ENCODE data around the gene PLA2G7.

DNA sequence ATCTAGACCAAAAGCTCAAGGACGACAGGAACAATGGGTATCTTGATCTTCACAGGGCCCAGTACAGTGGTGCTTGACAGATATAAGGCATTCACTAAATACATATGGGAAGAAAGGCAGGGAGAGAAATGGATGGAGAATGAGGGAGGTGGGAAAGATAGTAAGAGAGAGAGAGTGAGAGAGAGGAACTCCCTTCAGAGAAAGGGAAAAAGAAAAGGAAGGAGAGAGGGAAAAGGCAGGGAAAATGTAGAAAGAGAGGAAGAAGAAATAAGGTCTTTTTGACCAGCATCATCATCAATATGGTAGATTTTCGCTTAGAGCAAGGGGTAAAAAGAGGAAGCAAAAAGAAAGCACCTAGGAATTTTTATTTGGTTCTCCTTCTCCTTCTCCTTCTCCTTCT lies 10.8 kb upstream of the PLA2G7 start:
- TF ChIP-seq, protein P1, sequence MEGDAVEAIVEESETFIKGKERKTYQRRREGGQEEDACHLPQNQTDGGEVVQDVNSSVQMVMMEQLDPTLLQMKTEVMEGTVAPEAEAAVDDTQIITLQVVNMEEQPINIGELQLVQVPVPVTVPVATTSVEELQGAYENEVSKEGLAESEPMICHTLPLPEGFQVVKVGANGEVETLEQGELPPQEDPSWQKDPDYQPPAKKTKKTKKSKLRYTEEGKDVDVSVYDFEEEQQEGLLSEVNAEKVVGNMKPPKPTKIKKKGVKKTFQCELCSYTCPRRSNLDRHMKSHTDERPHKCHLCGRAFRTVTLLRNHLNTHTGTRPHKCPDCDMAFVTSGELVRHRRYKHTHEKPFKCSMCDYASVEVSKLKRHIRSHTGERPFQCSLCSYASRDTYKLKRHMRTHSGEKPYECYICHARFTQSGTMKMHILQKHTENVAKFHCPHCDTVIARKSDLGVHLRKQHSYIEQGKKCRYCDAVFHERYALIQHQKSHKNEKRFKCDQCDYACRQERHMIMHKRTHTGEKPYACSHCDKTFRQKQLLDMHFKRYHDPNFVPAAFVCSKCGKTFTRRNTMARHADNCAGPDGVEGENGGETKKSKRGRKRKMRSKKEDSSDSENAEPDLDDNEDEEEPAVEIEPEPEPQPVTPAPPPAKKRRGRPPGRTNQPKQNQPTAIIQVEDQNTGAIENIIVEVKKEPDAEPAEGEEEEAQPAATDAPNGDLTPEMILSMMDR (IDR thresholded peaks at IDR 0.05; ENCODE audit: poor library complexity, severe bottlenecking), result no peak
- TF ChIP-seq RAD21 (conservative IDR thresholded peaks at IDR 0.05) (no peak), EP300 (conservative IDR thresholded peaks at IDR 0.05; ENCODE audit: poor library complexity, severe bottlenecking) (no peak), SMC3 (conservative IDR thresholded peaks at IDR 0.05; ENCODE audit: poor library complexity) (no peak), TAF1 (IDR thresholded peaks at IDR 0.05; ENCODE audit: low read depth) (no peak), EZH2 (IDR thresholded peaks at IDR 0.05; ENCODE audit: borderline replicate concordance, insufficient read depth, low read length, poor library complexity, severe bottlenecking) (no peak), POLR2AphosphoS5 (IDR thresholded peaks at IDR 0.05) (no peak), MXI1 (conservative IDR thresholded peaks at IDR 0.05; ENCODE audit: poor library complexity, severe bottlenecking) (no peak)
- TF ChIP-seq, protein P2, sequence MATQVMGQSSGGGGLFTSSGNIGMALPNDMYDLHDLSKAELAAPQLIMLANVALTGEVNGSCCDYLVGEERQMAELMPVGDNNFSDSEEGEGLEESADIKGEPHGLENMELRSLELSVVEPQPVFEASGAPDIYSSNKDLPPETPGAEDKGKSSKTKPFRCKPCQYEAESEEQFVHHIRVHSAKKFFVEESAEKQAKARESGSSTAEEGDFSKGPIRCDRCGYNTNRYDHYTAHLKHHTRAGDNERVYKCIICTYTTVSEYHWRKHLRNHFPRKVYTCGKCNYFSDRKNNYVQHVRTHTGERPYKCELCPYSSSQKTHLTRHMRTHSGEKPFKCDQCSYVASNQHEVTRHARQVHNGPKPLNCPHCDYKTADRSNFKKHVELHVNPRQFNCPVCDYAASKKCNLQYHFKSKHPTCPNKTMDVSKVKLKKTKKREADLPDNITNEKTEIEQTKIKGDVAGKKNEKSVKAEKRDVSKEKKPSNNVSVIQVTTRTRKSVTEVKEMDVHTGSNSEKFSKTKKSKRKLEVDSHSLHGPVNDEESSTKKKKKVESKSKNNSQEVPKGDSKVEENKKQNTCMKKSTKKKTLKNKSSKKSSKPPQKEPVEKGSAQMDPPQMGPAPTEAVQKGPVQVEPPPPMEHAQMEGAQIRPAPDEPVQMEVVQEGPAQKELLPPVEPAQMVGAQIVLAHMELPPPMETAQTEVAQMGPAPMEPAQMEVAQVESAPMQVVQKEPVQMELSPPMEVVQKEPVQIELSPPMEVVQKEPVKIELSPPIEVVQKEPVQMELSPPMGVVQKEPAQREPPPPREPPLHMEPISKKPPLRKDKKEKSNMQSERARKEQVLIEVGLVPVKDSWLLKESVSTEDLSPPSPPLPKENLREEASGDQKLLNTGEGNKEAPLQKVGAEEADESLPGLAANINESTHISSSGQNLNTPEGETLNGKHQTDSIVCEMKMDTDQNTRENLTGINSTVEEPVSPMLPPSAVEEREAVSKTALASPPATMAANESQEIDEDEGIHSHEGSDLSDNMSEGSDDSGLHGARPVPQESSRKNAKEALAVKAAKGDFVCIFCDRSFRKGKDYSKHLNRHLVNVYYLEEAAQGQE (IDR thresholded peaks at IDR 0.05; ENCODE audit: borderline replicate concordance), result no peak

Data from neural cell (in vitro differentiated cells).